Measurements from ENCODE around the gene MEGF6. TPM values are rescaled to one million over a fixed set of nuclear protein-coding genes. Genes with fewer than 3 reads are reported as not detected.

Gene MEGF6
- total RNA-seq, 2 experiments from 2014 or later = 2.0 to 2.5 TPM

GRCh38 chr1:3604997-3605823 is 6.1 kb downstream of the MEGF6 start:
- CTCF ChIA-PET = no interaction called here
- Mint-ChIP-seq H3K4me3 (no peak overlapping the region), H3K9me3 (no peaks in the 10 kb centered on the region), H3K36me3 (ENCODE audit: low read depth) (no peaks in the 10 kb centered on the region), H3K27me3 (peaks cover 7% of the 10 kb centered on the region), H3K27ac (no peak overlapping the region), H3K4me1 (ENCODE audit: low read depth) (no peaks in the 10 kb centered on the region)
- ATAC-seq = no peak
- TF ChIP-seq, protein P1, sequence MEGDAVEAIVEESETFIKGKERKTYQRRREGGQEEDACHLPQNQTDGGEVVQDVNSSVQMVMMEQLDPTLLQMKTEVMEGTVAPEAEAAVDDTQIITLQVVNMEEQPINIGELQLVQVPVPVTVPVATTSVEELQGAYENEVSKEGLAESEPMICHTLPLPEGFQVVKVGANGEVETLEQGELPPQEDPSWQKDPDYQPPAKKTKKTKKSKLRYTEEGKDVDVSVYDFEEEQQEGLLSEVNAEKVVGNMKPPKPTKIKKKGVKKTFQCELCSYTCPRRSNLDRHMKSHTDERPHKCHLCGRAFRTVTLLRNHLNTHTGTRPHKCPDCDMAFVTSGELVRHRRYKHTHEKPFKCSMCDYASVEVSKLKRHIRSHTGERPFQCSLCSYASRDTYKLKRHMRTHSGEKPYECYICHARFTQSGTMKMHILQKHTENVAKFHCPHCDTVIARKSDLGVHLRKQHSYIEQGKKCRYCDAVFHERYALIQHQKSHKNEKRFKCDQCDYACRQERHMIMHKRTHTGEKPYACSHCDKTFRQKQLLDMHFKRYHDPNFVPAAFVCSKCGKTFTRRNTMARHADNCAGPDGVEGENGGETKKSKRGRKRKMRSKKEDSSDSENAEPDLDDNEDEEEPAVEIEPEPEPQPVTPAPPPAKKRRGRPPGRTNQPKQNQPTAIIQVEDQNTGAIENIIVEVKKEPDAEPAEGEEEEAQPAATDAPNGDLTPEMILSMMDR (IDR thresholded peaks at IDR 0.05) = no peak
- no peak for DNase-seq
- intact Hi-C loops (cut with micrococcal nuclease) = no loop called here
- POLR2A ChIA-PET = no interaction called here

DNA sequence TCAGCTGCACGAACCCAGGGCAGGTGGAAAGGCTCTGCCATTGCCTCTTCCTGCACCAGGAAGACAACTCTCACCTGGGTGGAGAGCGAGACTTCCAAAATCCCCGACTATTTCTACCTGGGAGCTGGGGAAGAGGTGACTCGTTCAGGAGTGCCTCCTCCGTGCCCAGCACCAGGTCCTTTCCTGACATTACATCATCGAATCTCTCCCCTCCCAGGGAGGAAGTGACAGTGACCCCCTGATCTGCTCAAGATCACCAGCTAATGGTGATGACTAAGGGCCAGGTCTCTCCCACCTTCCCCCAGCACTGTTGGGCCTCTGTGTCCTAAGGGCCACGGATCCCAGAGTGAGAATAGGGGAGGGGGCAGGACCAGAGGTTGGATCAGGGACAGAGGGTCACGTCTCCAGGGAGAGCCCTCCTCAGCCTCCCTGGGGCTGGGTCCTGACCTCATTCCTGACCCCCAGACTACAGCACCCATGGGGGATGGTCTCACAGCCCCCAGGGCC is 6.8 kb downstream of the MEGF6 start:
- Mint-ChIP-seq H3K4me3 (no peak overlapping the region), H3K4me1 (ENCODE audit: low read depth) (no peaks in the 10 kb centered on the region), H3K27me3 (peaks cover 5% of the 10 kb centered on the region), H3K36me3 (ENCODE audit: low read depth) (no peaks in the 10 kb centered on the region), H3K9me3 (no peaks in the 10 kb centered on the region), H3K27ac (no peak overlapping the region)
- TF ChIP-seq, protein P1 (IDR thresholded peaks at IDR 0.05) = no peak
- intact Hi-C loops (cut with micrococcal nuclease) = no loop called here
- DNase-seq = no peak
- POLR2A ChIA-PET = no interaction called here
- CTCF ChIA-PET = interaction anchor here (1.3 kb wide), 1 partner anchor 152 kb away, joined by 3 read pairs; no protein-coding TSS in a partner anchor
- no peak for ATAC-seq

GRCh38 chr1:3603571-3604467 is 7.5 kb downstream of the MEGF6 start:
- ChIA-PET CTCF (interaction anchor here (1.3 kb wide), 1 partner anchor 151 kb away, joined by 3 read pairs; no protein-coding TSS in a partner anchor), POLR2A (no interaction called here)
- H3K27me3 Mint-ChIP-seq = no peaks in the 10 kb centered on the region
- ATAC-seq (no peak), DNase-seq (no peak)
- no peaks in the 10 kb centered on the region for H3K36me3 Mint-ChIP-seq (ENCODE audit: low read depth)
- H3K4me3 Mint-ChIP-seq = no peak overlapping the region
- H3K4me1 Mint-ChIP-seq (ENCODE audit: low read depth) = peaks cover 3% of the 10 kb centered on the region
- H3K27ac Mint-ChIP-seq = no peak overlapping the region
- H3K9me3 Mint-ChIP-seq = no peaks in the 10 kb centered on the region
- intact Hi-C loops (cut with micrococcal nuclease) = no loop called here
- TF ChIP-seq, protein P1 (IDR thresholded peaks at IDR 0.05) = no peak

DNA sequence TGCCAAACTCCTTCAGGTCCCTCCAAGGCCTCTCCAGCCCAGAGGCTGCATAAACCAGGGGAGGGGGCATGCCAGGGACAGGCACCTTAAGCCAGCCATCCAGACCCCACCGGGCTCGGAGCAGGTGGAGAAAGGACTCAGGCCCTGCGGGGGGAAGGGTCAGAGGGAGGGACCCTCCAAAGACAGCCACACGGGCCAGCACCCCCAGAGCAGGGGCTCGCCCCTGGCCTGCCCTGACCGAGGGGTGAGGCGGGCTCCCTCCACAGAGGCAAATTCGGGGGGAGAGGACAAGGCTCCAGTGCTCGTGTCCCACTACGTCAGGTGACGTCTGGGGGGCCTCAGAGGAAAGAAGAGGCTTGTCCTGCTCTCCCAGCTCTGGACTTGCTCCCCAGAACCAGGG is 8.2 kb downstream of the MEGF6 start:
- no peaks in the 10 kb centered on the region for H3K9me3 Mint-ChIP-seq
- no peaks in the 10 kb centered on the region for H3K27me3 Mint-ChIP-seq
- DNase-seq = no peak
- peaks cover 6% of the 10 kb centered on the region for H3K4me1 Mint-ChIP-seq (ENCODE audit: low read depth)
- TF ChIP-seq, protein P1 (IDR thresholded peaks at IDR 0.05) = no peak
- ChIA-PET POLR2A (no interaction called here), CTCF (interaction anchor here (1.3 kb wide), 1 partner anchor 150 kb away, joined by 3 read pairs; no protein-coding TSS in a partner anchor)
- intact Hi-C loops (cut with micrococcal nuclease) = no loop called here
- no peak overlapping the region for H3K27ac Mint-ChIP-seq
- no peak for ATAC-seq
- no peaks in the 10 kb centered on the region for H3K36me3 Mint-ChIP-seq (ENCODE audit: low read depth)
- H3K4me3 Mint-ChIP-seq = no peak overlapping the region

Data from activated CD8-positive, alpha-beta T cell treated with anti-CD3 and anti-CD28 coated beads for 36 hours (primary cell).